SK-N-SH treated with all-trans-retinoic acid at 6 μM for 48 hours (cell line): Measurements from ENCODE around the gene TRIM44.

Experiments
- ATAC-seq: fragments of 200-7000 bp; cut with Tn5 transposase; 3 replicates; pipeline ENCODE4 v1.9.1; 2020; ENCODE audit warnings: mild to moderate bottlenecking, moderate library complexity
- ARNTL ChIP-seq: fragments of 450-650 bp; formaldehyde crosslinking; IDR thresholded peaks from 2 replicates; pipeline ENCODE4 v1.5.0; 2020; ENCODE audit warnings: low read depth, mild to moderate bottlenecking, moderate library complexity, borderline replicate concordance
- BACH2 ChIP-seq: fragments of 250-450 bp; sonication (Bioruptor Pico); IDR thresholded peaks from 2 replicates; pipeline ENCODE4 v1.9.0; 2021; ENCODE audit warnings: mild to moderate bottlenecking, borderline replicate concordance
- CREB5 ChIP-seq: fragments of 250-450 bp; sonication (Bioruptor Pico); IDR thresholded peaks from 2 replicates; pipeline ENCODE4 v1.5.1; 2020; ENCODE audit warnings: low read depth, mild to moderate bottlenecking, moderate library complexity
- CSDC2 ChIP-seq: fragments of 250-450 bp; sonication (Bioruptor Pico); IDR thresholded peaks from 2 replicates; pipeline ENCODE4 v1.5.0; 2020; ENCODE audit warnings: mild to moderate bottlenecking, moderate library complexity
- CSRNP3 ChIP-seq: fragments of 250-450 bp; sonication (Bioruptor Pico); IDR thresholded peaks from 2 replicates; pipeline ENCODE4 v1.5.1; 2021; ENCODE audit warnings: mild to moderate bottlenecking, moderate library complexity
- ESRRG ChIP-seq: fragments of 250-450 bp; sonication (Bioruptor Pico); IDR thresholded peaks from 2 replicates; pipeline ENCODE4 v1.6.1; 2021; ENCODE audit warnings: mild to moderate bottlenecking
- GLIS3 ChIP-seq: fragments of 250-450 bp; sonication (Bioruptor Pico); IDR thresholded peaks from 2 replicates; pipeline ENCODE4 v1.5.0; 2020; ENCODE audit warnings: mild to moderate bottlenecking, moderate library complexity
- ISL1 ChIP-seq: fragments of 250-450 bp; sonication (Bioruptor Pico); IDR thresholded peaks from 2 replicates; pipeline ENCODE4 v2.1.2; 2022; ENCODE audit warnings: mild to moderate bottlenecking, moderate library complexity
- OSR1 ChIP-seq: fragments of 250-450 bp; sonication (Bioruptor Pico); IDR thresholded peaks from 2 replicates; pipeline ENCODE4 v1.8.0; 2022; ENCODE audit warnings: moderate library complexity, mild to moderate bottlenecking, inconsistent platforms
- POU6F1 ChIP-seq: fragments of 250-450 bp; sonication (Bioruptor Pico); IDR thresholded peaks from 2 replicates; pipeline ENCODE4 v1.8.0; 2021; ENCODE audit warnings: low read depth, mild to moderate bottlenecking, moderate library complexity, borderline replicate concordance
- RARB ChIP-seq: fragments of 250-450 bp; sonication (Bioruptor Pico); IDR thresholded peaks from 2 replicates; pipeline ENCODE4 v1.8.0; 2021; ENCODE audit warnings: mild to moderate bottlenecking, moderate library complexity
- SNAI2 ChIP-seq: fragments of 250-450 bp; sonication (Bioruptor Pico); IDR thresholded peaks from 2 replicates; pipeline ENCODE4 v1.5.0; 2020; ENCODE audit warnings: mild to moderate bottlenecking, moderate library complexity
- TCF4 ChIP-seq: fragments of 250-450 bp; sonication (Bioruptor Pico); IDR thresholded peaks from 2 replicates; pipeline ENCODE4 v1.8.0; 2021; ENCODE audit warnings: mild to moderate bottlenecking, moderate library complexity, borderline replicate concordance
- TOX ChIP-seq: fragments of 250-450 bp; sonication (Bioruptor Pico); IDR thresholded peaks from 2 replicates; pipeline ENCODE4 v1.8.0; 2021; ENCODE audit warnings: mild to moderate bottlenecking, moderate library complexity, borderline replicate concordance
- TSHZ2 ChIP-seq: fragments of 250-450 bp; sonication (Bioruptor Pico); IDR thresholded peaks from 2 replicates; pipeline ENCODE4 v1.5.0; 2020; ENCODE audit warnings: mild to moderate bottlenecking, moderate library complexity
- ZC3H10 ChIP-seq: fragments of 250-450 bp; sonication (Bioruptor Pico); IDR thresholded peaks from 2 replicates; pipeline ENCODE4 v1.5.1; 2021; ENCODE audit warnings: mild to moderate bottlenecking, moderate library complexity
- ZFP3 ChIP-seq: fragments of 250-450 bp; sonication (Bioruptor Pico); IDR thresholded peaks from 2 replicates; pipeline ENCODE4 v1.5.0; 2020; ENCODE audit warnings: mild to moderate bottlenecking, moderate library complexity
- ZFP30 ChIP-seq: fragments of 450-650 bp; formaldehyde crosslinking; IDR thresholded peaks from 2 replicates; pipeline ENCODE4 v1.5.0; 2022; ENCODE audit warnings: mild to moderate bottlenecking, moderate library complexity
- ZNF565 ChIP-seq: fragments of 450-650 bp; formaldehyde crosslinking; conservative IDR thresholded peaks from 2 replicates; pipeline ENCODE4 v1.5.0; 2020; ENCODE audit warnings: low read depth, mild to moderate bottlenecking, moderate library complexity
- ZNF70 ChIP-seq: fragments of 450-650 bp; formaldehyde crosslinking; IDR thresholded peaks from 2 replicates; pipeline ENCODE4 v1.5.0; 2020; ENCODE audit warnings: mild to moderate bottlenecking, moderate library complexity
- ZNF8 ChIP-seq: fragments of 450-650 bp; formaldehyde crosslinking; IDR thresholded peaks from 2 replicates; pipeline ENCODE4 v1.5.0; 2020; ENCODE audit warnings: mild to moderate bottlenecking, moderate library complexity

TRIM44 gene

GRCh38 chr11:35820614-35821013 is 158.0 kb downstream of the TRIM44 start:
- no peak for ATAC-seq
- TF ChIP-seq SNAI2 (CRISPR knock-in tag) (no peak), OSR1 (CRISPR knock-in tag) (no peak), GLIS3 (CRISPR knock-in tag) (no peak)

- TF ChIP-seq TOX (CRISPR knock-in tag) (no peak), TCF4 (CRISPR knock-in tag) (no peak), ZFP30 (no peak)
- TF ChIP-seq, all 23 proteins: peak for 0
- ATAC-seq, result no peak; the same call in 2 of the 3 replicates
Measured at GRCh38 chr11:35822815-35823495, 160.4 kb downstream of the TRIM44 start.

- no peak for TF ChIP-seq ZNF565 (CRISPR knock-in tag)
- no peak for TF ChIP-seq SNAI2 (CRISPR knock-in tag)
- TF ChIP-seq ZNF8 (CRISPR knock-in tag), result no peak
- TF ChIP-seq POU6F1 (CRISPR knock-in tag), result no peak
- no peak for TF ChIP-seq OSR1 (CRISPR knock-in tag)
- TF ChIP-seq CREB5 (CRISPR knock-in tag), result no peak
- no peak for TF ChIP-seq ZNF70 (CRISPR knock-in tag)
- no peak for TF ChIP-seq CSDC2 (CRISPR knock-in tag)
- no peak for TF ChIP-seq TSHZ2 (CRISPR knock-in tag)
- TF ChIP-seq GLIS3 (CRISPR knock-in tag), result no peak
- TF ChIP-seq ZC3H10, result no peak
- TF ChIP-seq ARNTL (CRISPR knock-in tag), result no peak
- no peak for TF ChIP-seq ZFP3 (CRISPR knock-in tag)
- no peak for TF ChIP-seq CSRNP3
- TF ChIP-seq RARB (CRISPR knock-in tag), result no peak
- no peak for TF ChIP-seq BACH2
- no peak for TF ChIP-seq ZFP30
- TF ChIP-seq TOX (CRISPR knock-in tag), result no peak
- no peak for TF ChIP-seq ESRRG (CRISPR knock-in tag)
- no peak for ATAC-seq
Measured at GRCh38 chr11:35823742-35824298, 161.2 kb downstream of the TRIM44 start.

- TF ChIP-seq ISL1 (CRISPR knock-in tag) (no peak), CSDC2 (CRISPR knock-in tag) (no peak), CSRNP3 (no peak), CREB5 (CRISPR knock-in tag) (no peak), POU6F1 (CRISPR knock-in tag) (no peak), ZNF8 (CRISPR knock-in tag) (no peak), RARB (CRISPR knock-in tag) (no peak), OSR1 (CRISPR knock-in tag) (no peak)
- no peak for ATAC-seq
Measured at GRCh38 chr11:35825386-35825785, 162.8 kb downstream of the TRIM44 start.
